ENCODE measurements around the gene ITPR3.

Gene ITPR3

GRCh38 chr6:33705268-33705885 lies 84.3 kb downstream of the ITPR3 start:
- DNase-seq: no peak

- no peak for DNase-seq
These were observed 85.0 kb downstream of the ITPR3 start for GRCh38 chr6:33705955-33706725.

GRCh38 chr6:33707771-33708170 lies 86.6 kb downstream of the ITPR3 start:
- peak; percentile 40 for DNase-seq

DNA sequence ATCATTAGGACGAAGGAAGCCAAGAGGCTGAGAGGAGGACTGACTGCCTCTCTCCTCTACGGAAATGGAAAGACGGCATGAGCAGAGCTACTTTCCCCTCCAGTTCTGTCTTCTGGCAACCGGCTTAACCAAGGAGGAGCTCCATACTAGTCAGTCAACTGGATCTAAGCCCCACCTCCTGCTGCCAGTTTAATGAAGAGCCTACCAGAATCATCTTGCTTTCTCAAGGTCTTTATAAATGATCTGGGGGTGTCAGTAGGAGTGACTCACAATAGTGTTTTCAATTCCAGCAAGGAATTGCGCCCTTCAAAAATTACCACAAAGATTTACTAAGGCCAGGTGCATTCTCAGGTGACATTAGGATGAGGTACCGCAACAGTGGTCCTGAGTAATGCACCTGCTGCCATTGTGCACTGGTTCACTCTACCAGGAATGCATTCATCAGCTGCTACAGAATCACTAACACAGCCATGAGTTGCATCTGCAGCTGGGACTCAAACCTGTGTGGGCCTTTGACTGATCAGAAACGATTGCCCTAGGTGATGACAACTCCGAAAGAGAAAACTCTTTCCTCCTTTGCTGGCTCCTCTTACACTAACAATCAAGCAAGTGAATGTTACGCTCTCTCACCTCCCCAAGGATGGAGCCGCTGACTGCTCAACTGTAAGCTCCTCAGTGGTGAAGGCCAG lies 87.5 kb downstream of the ITPR3 start:
- no peak for DNase-seq

DNA sequence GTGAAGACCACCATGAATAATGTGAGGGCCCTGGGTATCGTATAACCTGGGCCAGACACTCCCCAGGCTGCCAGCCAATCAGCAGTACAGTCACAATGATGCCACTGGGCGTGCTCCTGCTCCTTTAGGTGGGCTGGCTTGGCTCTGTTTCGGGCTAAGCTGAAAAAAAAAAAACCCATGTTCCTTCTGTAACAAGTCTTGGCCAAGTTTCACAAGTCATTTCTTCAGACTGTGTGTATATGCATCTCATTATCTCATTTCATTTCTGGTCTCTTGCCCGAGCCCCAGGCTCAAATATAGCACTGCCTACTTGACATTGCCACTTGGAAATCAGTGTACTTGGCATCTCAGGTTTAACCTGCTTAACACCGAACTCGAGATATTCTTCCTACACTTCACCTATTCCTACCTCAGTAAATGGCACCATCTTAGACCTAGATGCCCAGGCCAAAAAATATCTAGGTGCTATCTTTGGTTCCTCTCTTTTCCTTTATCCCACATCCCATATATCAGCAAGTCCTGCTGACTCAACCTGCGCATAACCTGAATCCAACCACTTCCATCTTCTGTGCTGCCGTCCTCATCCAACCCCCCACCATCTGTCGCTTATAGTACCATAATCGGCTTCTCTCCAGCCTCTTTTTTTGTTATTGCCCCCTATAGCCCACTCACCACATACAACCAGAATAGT lies 88.6 kb downstream of the ITPR3 start:
- no peak for DNase-seq

DNA sequence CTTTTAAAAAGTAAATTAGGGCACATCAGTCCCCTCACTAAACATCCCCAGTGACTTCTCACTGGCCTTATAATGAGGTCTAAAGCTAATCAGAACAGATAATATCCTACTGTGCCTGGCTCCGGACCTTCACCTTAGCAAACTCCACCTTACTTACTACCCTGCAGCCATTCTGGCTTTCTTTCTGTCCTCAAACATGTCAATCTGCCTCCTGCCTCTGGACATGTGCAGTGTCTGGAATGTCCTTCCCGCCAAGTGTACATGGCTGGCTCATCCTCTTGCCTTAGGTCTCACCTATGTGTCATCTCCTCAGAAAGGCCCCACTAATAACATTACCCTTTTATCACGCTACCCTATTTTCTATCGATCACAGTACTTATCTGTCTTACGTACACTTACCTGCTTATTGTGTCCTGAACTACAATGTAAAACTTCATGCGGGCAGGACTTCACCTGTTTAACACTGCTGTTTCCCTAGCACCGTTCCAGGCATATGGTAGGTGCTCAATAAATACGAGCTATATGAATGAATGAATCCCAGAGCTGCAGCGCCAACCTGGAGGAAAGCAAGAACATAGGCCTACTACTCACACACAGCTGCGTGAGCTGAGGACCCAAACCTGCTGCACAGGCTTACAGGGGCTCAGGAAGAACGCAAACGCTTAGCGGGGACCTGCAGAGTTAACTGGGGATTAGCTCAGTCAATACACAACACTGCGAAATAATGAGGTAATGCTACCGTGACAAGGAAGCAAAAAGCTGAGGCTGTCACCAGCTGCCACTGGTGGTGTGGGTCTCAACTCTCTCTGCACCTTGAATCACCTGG lies 89.4 kb downstream of the ITPR3 start:
- DNase-seq: no peak

DNA sequence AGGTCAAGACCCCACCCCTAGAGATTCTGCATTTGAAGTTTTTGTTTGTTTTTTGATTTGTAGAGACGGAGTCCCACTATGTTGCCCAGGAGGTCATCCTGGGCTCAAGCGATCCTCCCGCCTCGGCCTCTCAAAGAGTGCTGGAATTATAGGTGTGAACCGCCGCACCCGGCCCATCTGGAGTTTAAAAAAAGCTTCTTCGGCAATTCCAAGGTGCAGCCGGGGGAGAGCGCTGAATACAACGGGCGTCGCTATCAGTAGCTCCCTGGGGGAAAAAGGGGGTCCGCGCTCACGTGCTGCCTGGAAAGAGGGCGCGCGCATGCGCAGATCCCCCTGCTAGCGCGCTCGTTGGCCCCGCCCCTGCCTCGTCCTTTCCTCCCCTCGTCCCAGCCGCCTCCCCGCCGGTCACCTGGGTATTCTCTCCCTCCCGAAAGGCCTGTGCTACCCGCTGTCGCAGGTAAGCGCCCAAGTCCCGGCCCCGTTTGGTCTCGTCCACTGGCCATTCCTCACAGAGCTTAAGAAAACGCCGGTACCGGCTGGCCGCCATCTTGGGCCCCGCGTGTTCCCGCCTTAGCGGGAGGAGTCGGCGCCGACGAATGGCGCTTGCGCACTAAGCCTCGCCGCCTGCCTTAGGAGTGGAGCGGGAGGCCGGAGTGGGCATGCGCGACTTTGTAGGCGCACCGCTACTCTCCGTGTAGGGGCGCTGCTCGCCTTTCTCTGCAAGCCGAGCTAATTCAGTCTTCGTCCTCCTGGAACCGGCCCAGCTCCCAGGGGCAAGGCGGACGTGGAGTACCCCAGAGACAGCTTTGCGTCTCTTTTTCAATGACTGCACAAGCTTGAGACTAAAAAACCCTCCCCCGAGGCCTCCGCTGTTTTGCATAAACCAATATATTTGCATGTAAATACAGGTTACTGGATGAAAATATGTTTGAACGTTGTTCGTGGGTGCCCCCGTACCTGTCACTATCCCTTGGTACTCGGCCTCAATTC lies 90.3 kb downstream of the ITPR3 start, which contains the start of gene UQCC2:
Gene UQCC2, minus strand, starts transcription at position 561 of the 990 bp plus-strand sequence. Its CDS starts 14 bp downstream, at position 547.
- peak; percentile 96 for DNase-seq

DNA sequence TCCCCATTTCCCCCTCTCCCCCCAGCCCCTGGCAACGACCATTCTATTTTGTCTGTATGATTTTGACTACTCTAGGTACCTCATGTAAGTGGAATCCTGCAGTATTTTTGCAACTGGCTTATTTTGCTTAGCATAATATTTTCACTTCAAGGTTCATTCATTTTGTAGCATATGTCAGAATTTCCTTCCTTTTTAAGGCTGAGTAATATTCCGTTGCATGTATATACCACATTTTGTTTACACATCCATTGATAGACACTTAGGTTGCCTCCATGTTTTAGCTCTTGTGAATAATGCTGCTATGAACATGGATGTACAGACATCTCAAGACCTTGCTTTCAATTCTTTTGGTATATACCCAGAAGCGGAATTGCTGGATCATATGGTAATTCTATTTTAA lies 91.8 kb downstream of the ITPR3 start:
- DNase-seq: no peak

GRCh38 chr6:33713786-33714185 lies 92.7 kb downstream of the ITPR3 start:
- no peak for DNase-seq

DNA sequence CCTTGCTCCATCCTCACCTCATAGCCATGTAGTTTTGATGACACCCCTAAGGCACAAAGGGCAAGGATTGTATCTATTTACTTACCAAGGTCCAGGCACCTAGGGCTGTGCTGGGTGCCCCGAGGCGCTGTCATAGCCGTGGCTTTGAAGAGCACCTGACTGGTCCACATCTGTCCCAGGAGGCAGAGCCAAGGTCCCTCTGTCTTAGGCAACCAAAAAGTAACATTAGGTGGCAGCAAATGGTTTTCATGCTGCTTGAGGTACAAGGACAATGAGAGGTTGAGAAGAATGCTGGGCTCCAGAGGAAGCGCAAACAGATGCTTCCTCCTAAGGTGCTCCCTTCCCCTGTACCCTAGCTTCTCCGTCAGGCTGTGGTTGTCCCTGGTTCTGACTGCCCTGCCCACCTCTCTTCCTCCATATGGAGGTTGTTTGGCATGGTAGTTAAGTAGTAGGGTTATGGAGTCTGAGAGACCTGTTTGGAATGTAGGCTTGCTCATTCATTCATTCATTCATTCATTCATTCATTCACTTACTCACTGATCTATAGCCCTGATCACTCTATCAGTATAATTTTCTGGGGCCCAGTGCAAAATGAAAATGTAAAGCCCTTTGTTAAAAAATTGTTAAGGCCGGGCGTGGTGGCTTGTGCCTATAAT lies 93.4 kb downstream of the ITPR3 start:
- DNase-seq: no peak

GRCh38 chr6:33716379-33716778 lies 95.3 kb downstream of the ITPR3 start:
- DNase-seq: peak; percentile 81

GRCh38 chr6:33716890-33717632 lies 95.9 kb downstream of the ITPR3 start:
- no peak for DNase-seq

GRCh38 chr6:33717934-33718455 lies 96.9 kb downstream of the ITPR3 start:
- no peak for DNase-seq

GRCh38 chr6:33718713-33719112 lies 97.6 kb downstream of the ITPR3 start:
- DNase-seq: no peak

GRCh38 chr6:33719326-33719987 lies 98.3 kb downstream of the ITPR3 start:
- no peak for DNase-seq

GRCh38 chr6:33720998-33721397 lies 99.9 kb downstream of the ITPR3 start:
- no peak for DNase-seq

DNA sequence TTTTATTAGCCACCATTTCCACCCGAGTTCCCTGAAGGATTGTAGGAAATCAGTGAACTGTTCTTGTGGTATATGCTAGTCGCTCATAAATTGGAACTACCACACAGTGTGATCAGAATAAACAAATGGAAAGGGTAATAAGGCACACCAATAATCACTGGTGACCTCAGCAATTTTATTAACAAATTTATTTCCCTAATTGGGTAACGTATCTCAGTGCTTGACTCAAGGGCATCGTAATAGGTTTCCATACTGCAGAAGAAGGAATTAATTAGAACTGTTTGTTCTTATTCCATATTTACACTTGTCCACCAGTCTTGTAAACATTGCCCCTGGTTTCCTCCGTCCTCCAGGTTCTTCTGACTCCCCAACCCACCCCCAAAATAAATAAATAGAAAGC lies 100.4 kb downstream of the ITPR3 start:
- DNase-seq: no peak

- no peak for DNase-seq
These were observed 101.0 kb downstream of the ITPR3 start for GRCh38 chr6:33722103-33722623.
